GM12872 (cell line): ENCODE measurements around the gene STEAP1B.

Source experiments
- TF ChIP-seq, protein P1 (sequence below): IDR thresholded peaks from 3 replicates; pipeline ENCODE4 v1.5.1; 2011; ENCODE audit warnings: low read depth, mild to moderate bottlenecking, low read length, moderate library complexity; ENCODE audit not compliant: insufficient read depth

Gene STEAP1B

DNA sequence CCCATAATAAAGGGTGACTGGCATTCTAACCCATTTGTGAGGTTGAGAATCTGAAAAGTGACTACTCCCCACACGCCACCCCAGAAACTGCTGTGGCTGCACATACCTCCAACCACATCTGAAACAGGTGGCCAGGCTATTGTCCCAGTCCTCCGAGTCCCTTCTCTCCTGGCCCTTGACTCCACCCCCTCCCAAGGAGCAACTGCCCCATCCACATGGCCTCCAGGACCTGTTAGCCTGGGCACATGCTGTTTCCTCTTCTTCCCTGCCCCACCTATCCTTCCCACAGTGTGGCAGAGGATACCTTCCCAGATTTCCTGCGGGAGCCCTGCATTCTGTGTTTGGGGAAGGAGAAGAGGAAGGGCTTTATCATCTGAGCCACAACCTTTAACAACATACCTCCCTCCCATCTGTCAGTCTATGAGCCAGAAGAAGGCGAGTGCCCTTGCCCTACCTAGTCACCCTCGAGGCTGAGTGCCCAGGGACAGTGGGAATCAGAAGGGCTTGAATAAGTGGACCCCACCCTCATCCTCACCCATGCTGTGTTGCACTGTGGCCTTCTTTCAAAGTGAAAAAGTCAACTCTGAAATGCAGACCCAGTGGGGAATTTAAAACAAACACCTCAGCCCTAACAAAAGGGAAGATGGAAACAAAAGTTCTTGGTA, 11.9 kb downstream of the STEAP1B start:
- TF ChIP-seq, protein P1, sequence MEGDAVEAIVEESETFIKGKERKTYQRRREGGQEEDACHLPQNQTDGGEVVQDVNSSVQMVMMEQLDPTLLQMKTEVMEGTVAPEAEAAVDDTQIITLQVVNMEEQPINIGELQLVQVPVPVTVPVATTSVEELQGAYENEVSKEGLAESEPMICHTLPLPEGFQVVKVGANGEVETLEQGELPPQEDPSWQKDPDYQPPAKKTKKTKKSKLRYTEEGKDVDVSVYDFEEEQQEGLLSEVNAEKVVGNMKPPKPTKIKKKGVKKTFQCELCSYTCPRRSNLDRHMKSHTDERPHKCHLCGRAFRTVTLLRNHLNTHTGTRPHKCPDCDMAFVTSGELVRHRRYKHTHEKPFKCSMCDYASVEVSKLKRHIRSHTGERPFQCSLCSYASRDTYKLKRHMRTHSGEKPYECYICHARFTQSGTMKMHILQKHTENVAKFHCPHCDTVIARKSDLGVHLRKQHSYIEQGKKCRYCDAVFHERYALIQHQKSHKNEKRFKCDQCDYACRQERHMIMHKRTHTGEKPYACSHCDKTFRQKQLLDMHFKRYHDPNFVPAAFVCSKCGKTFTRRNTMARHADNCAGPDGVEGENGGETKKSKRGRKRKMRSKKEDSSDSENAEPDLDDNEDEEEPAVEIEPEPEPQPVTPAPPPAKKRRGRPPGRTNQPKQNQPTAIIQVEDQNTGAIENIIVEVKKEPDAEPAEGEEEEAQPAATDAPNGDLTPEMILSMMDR: no peak

DNA sequence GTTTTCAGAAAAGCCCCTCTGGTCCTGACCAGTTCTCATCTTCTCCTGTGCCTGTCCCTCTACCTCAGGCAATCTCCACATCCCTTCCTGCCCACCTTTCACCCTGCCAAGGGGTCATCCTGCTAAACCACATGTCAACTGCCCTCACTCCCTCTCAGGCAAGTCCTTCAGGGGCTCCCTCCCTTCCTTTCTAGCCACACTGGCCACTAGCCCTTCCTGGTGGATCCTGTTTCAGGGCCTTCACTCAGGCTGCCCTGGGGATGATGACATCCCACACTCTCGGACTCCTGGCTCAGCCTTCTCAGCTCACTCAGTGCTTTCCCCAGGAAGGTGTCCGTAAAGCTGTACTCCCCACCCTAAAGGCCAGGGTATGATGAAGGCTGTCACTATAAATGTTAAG, 13.4 kb downstream of the STEAP1B start:
- TF ChIP-seq, protein P1: no peak

DNA sequence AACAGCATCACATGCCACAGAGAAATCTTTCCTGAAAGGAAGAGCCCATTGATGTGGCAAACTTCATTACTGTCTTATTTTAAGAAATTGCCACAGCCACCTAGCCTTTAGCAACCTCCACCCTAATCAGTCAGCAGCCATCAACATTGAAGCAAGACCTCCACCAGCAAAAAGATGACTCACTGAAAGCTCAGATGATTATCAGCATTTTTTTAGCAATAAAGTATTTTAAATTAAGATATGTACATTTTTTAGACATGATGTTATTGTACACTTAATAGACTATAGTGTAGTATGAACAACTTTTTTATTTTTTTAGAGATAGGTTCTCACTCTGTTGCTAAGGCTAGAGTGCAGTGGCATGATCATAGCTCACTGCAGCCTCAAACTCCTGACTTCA, 14.8 kb downstream of the STEAP1B start:
- TF ChIP-seq, protein P1: no peak

DNA sequence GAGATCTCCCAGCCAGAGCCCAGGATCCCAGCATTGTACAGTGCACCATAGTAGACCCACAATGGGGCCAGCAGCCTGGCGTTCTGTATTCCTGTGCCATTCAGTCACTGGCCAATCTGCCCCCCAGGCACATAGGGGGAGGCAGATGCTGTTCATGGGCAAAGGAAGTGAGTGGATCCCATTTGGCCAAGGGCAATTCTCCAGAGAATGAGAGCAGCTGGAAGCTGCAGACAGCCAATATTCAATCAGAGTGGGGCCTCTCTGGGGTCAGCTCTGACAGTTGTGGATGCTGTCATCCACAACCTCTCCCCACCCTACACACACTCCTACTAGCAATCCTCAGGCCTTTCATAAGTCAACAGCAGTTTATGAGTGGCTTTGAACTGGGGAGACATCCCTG, 17.5 kb downstream of the STEAP1B start:
- TF ChIP-seq, protein P1: no peak

DNA sequence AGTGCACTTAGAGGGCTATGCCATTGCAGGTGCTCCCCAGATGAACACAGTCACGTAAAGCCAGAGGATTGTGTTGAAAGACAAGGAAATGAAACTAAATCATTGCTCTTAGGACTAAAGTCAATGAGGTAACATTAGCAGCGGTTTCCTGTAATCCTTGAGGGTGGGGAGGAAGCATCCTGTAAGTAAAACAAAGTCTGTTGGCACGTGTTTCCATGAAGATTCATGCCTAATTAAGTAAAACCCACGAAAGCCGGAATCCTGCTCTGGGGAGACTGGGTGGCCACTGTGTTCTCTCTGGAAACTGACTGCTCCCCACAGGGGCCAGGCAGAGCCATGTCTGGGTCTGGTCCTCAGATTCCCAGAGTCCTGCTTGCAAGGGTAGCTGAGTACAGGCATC, 18.3 kb downstream of the STEAP1B start:
- TF ChIP-seq, protein P1: no peak

DNA sequence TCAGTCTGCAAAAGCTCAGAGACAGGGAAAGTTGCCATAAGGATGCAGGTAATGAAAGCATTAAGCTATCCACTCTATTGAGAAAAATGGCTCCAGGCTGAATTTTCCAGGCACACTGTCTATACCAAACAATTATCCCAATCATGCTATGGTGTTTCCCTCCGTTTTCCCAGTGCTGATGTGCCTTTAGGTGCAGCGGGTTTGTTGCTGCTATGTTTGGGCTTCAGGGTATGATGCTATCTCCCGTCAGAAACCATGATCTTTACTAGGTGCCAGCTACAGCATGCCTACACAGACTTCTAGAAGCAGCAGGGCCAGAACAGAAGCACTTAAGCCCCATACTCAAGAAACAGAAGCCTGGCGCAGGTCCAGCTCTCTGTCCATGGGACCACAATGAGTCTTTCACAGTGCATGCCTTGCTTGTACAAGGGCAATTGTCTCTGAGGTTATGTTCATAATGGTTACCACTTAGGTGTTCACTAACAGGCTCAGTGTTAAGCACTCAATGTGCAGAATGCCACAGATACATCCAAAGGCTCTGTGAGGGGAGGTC, 19.4 kb downstream of the STEAP1B start:
- TF ChIP-seq, protein P1: no peak

DNA sequence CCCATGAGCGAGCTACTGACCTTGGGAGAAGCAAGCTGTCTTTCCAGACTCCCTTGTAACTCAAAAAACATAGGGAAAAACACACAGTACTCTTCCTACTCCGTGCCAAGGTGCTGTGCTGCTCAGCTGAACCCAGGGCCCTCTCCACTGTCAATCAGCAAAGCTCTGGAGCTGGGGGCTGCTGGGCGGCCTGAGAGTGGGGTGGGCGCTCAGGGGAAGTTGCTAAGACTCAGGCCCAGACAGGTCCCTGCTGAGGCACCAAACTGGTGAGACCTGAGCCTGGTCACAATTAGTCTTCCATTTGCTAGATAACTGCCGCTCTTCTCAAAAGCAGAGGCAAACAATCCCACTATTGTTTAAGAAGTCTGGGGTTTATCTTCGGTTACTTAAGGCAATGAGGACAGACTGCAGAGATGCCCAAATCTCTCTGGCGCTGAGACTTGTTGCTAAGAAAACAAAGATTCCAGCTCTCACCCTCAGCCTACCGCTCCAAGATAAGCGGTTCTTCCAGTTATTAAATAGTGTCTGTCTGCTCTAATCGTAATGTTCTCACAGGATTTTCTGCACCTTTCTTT, 22.0 kb downstream of the STEAP1B start:
- TF ChIP-seq, protein P1: no peak
